Common myeloid progenitor, CD34-positive (primary cell): ENCODE results near the gene ENOPH1.
"Not testable (repeated sequence)": the region's sequence is repeated elsewhere in the genome, so short reads cannot be mapped to it uniquely, and the experiment has no call there.

Source experiments
- CTCF ChIA-PET: fragments of 350-600 bp; sonication (Branson Sonifier 250); formaldehyde crosslinking; loops from one replicate; lab custom pipeline; 2021; ENCODE audit warnings: antibody characterized with exemption; lab: Charles Lee
- POLR2A ChIA-PET: fragments of 350-600 bp; sonication (Branson Sonifier 250); formaldehyde crosslinking; loops from one replicate; lab custom pipeline; 2021; ENCODE audit warnings: antibody characterized with exemption; lab: Charles Lee
- DNase-seq, 3 donors: peaks; one replicate each; pipeline versions ENCODE4 v3.0.0 to v3.0.0-alpha.2; 2013
- H3K27ac ChIP-seq, 2 experiments: 1 replicate in 1 of 2; 2 replicates in 1 of 2; pipeline ENCODE4 v1.7.0; 2013; ENCODE audit warnings: inconsistent platforms in 2 of 2, low read length in 2 of 2, mild to moderate bottlenecking in 2 of 2, low read depth in 1 of 2, moderate library complexity in 1 of 2; ENCODE audit not compliant: severe bottlenecking in 2 of 2, insufficient read depth in 1 of 2, poor library complexity in 1 of 2
- H3K27me3 ChIP-seq, 5 experiments: replicated peaks in 2 of 5; 1 replicate in 3 of 5; 2 replicates in 2 of 5; pipeline versions ENCODE4 v1.6.1 to v1.7.0; 2013; ENCODE audit warnings: low read length in 4 of 5, mild to moderate bottlenecking in 2 of 5, moderate library complexity in 2 of 5, inconsistent platforms in 1 of 5; ENCODE audit not compliant: insufficient read depth in 5 of 5, control insufficient read depth in 4 of 5
- H3K36me3 ChIP-seq, 4 experiments: 1 replicate in 2 of 4; 2 replicates in 2 of 4; pipeline versions ENCODE4 v1.6.1 to v1.7.0; 2013; ENCODE audit warnings: low read length in 3 of 4, control low read depth in 1 of 4, mild to moderate bottlenecking in 1 of 4; ENCODE audit not compliant: control insufficient read depth in 4 of 4, insufficient read depth in 4 of 4
- H3K4me1 ChIP-seq, 4 experiments: 1 replicate in 3 of 4; 2 replicates in 1 of 4; pipeline versions ENCODE4 v1.6.1 to v1.7.1; 2013; ENCODE audit warnings: low read length in 3 of 4, mild to moderate bottlenecking in 3 of 4, control low read depth in 1 of 4, inconsistent platforms in 1 of 4, moderate library complexity in 1 of 4; ENCODE audit not compliant: control insufficient read depth in 4 of 4, insufficient read depth in 4 of 4; ENCODE audit errors: control extremely low read depth in 1 of 4
- H3K4me3 ChIP-seq, 7 experiments: 1 replicate in 4 of 7; 2 replicates in 3 of 7; pipeline versions ENCODE4 v1.5.1 to v1.7.0; 2013; ENCODE audit warnings: mild to moderate bottlenecking in 7 of 7, low read length in 6 of 7, moderate library complexity in 6 of 7, inconsistent platforms in 2 of 7, low read depth in 2 of 7, control low read depth in 1 of 7; ENCODE audit not compliant: insufficient read depth in 4 of 7, control insufficient read depth in 1 of 7; ENCODE audit errors: extremely low read depth in 1 of 7
- H3K9me3 ChIP-seq, 5 experiments: 1 replicate in 4 of 5; 2 replicates in 1 of 5; pipeline versions ENCODE4 v1.6.1 to v1.7.1; 2013; ENCODE audit warnings: low read length in 4 of 5, mild to moderate bottlenecking in 2 of 5, inconsistent platforms in 1 of 5, low read depth in 1 of 5, moderate library complexity in 1 of 5; ENCODE audit not compliant: control insufficient read depth in 4 of 5, insufficient read depth in 2 of 5; ENCODE audit errors: control extremely low read depth in 1 of 5
- WGBS: methylation state at CpG from one replicate; pipeline ENCODE4 v1.1.5; 2013; ENCODE audit not compliant: insufficient coverage; 5-methylcytosine and 5-hydroxymethylcytosine counted together

ENOPH1 gene

GRCh38 chr4:82403725-82404124, 26.7 kb upstream of the ENOPH1 start:
- no peaks in the 10 kb centered on the region for H3K27me3 ChIP-seq
- H3K27ac ChIP-seq = no peak overlapping the region
- DNase-seq = no peak
- peaks cover 0 to 10% (median 3%) of the 10 kb centered on the region in 4 experiments for H3K4me1 ChIP-seq
- H3K36me3 ChIP-seq = no peaks in the 10 kb centered on the region
- POLR2A ChIA-PET = no interaction called here
- no CpG with 5 or more reads among the region's 1 CpG for WGBS
- CTCF ChIA-PET = no interaction called here
- no peak overlapping the region for H3K4me3 ChIP-seq
- no peaks in the 10 kb centered on the region for H3K9me3 ChIP-seq

DNA sequence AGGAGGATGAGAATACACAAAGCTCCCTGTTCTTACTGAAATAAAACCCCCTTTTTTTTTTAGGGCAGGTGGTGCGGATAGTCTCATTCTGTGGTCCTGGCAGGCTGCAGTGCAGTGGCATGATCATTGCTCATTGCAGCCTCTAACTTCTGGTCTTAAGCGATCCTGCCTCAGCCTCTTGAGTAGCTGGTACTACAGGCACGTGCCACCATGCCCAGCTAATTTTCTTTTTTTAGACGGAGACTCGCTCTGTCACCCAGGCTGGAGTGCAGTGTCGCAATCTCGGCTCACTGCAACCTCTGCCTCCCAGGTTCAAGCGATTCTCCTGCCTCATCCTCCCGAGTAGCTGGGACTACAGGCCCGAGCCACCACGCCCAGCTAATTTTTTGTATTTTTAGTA, 15.3 kb upstream of the ENOPH1 start:
- H3K4me1 ChIP-seq, H3K9me3 ChIP-seq, H3K27ac ChIP-seq, H3K36me3 ChIP-seq, H3K27me3 ChIP-seq, POLR2A ChIA-PET, H3K4me3 ChIP-seq, DNase-seq: not testable (repeated sequence)
- CTCF ChIA-PET = interaction anchor here (0.9 kb wide), 1 partner anchor 9 kb away, joined by 5 read pairs; no protein-coding TSS in a partner anchor
- 98% methylated on average over 8 of the region's 11 CpGs for WGBS

GRCh38 chr4:82415922-82416365, 14.4 kb upstream of the ENOPH1 start:
- Histone ChIP-seq H3K4me1 (no peaks in the 10 kb centered on the region), H3K27me3 (no peaks in the 10 kb centered on the region), H3K9me3 (no peaks in the 10 kb centered on the region), H3K4me3 (no peak overlapping the region), H3K36me3 (no peaks in the 10 kb centered on the region), H3K27ac (no peak overlapping the region)
- no peak for DNase-seq
- 85% methylated on average over 7 of the region's 12 CpGs for WGBS
- ChIA-PET CTCF (no interaction called here), POLR2A (no interaction called here)

GRCh38 chr4:82419451-82419850, 10.9 kb upstream of the ENOPH1 start:
- CTCF ChIA-PET = interaction anchor here (2.2 kb wide), 1 partner anchor 10 kb away, joined by 7 read pairs; no protein-coding TSS in a partner anchor
- H3K36me3 ChIP-seq = peaks cover 9 to 20% (median 12%) of the 10 kb centered on the region in 4 experiments
- POLR2A ChIA-PET = interaction anchor here (0.6 to 1.5 kb wide), 2 partner anchors 14 to 45 kb away, joined by 3 read pairs; no protein-coding TSS in a partner anchor
- H3K4me1 ChIP-seq = no peaks in the 10 kb centered on the region
- H3K27me3 ChIP-seq = no peaks in the 10 kb centered on the region
- H3K9me3 ChIP-seq = no peaks in the 10 kb centered on the region
- no CpG with 5 or more reads among the region's 3 CpGs for WGBS
- peak; percentile 12 to 66 (median 59) for DNase-seq
- H3K4me3 ChIP-seq = no peak overlapping the region
- H3K27ac ChIP-seq = no peak overlapping the region

DNA sequence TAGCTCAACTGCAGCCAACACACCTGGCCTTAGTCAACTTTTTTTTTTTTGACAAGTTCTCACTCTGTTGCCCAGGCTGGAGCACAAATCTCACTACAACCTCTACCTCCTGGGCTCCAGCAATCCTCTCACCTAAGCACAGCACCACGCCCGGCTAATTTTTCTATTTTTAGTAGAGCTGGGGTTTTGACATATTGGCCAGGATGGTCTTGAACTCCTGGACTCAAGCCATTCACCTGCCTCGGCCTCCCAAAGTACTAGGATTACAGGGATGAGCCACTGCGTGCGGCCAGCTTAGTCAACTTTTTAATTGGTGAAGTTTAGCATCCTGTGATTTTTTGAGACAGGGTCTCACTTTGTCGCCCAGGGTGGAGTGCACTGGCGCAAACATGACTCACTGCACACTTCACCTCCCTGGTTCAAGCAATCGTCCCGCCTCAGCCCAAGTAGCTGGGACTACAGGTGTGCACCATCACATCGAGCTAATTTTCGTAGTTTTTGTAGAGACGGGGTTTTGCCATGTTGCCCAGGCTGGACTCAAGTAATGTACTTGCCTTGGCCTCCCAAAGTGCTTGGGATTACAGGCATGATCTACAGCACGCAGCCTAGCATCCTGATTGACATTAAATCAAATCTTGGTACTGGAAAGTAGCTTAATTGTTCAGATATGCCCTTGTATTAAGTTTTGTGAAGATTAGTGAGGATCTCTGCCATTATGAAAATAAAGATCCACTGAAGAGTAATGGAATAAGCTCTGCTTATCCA, 8.4 kb upstream of the ENOPH1 start:
- ChIA-PET CTCF (interaction anchor here (1.0 to 1.3 kb wide), 2 partner anchors 48 to 62 kb away, joined by 3 to 4 read pairs; partner anchors contain the start of gene HNRNPD), POLR2A (interaction anchor here (0.8 kb wide), 1 partner anchor 9 kb away, joined by 3 read pairs; no protein-coding TSS in a partner anchor)
- Histone ChIP-seq H3K4me1 (peaks cover 0 to 8% (median 5%) of the 10 kb centered on the region in 4 experiments), H3K36me3 (peaks cover 22 to 45% (median 31%) of the 10 kb centered on the region in 4 experiments), H3K4me3 (no peak overlapping the region), H3K27me3 (no peaks in the 10 kb centered on the region), H3K9me3 (no peaks in the 10 kb centered on the region), H3K27ac (no peak overlapping the region)
- 97% methylated on average over 13 of the region's 13 CpGs for WGBS
- DNase-seq = no peak

DNA sequence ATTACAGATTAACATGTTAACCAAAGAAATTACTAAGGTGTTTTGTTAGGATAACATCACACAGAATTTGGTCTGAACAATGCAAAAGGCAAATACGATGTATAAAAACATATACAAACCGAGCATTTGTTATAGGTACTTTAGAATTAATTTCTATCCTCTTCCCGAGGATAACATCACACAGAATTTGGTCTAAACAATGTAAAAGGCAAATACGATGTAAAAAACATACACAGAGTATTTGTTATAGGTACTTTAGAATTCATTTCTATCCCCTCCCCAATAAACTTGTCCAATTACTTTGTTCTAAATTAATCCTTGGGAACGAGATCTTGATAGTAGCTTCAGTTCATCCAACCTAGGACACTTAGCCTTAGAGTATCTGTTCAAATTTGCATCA, 7.8 kb upstream of the ENOPH1 start:
- CTCF ChIA-PET = interaction anchor here (0.6 to 1.3 kb wide), 2 partner anchors 49 to 605 kb away, joined by 3 to 4 read pairs; partner anchors contain the start of gene HNRNPD
- POLR2A ChIA-PET = interaction anchor here (0.8 kb wide), 1 partner anchor 9 kb away, joined by 3 read pairs; no protein-coding TSS in a partner anchor
- WGBS = 100% methylated on average over 1 of the region's 5 CpGs

More for the DNA sequence above, 7.8 kb upstream of the ENOPH1 start:
- Histone ChIP-seq H3K27me3 (no peaks in the 10 kb centered on the region), H3K36me3 (peaks cover 24 to 51% (median 36%) of the 10 kb centered on the region in 4 experiments), H3K4me3 (no peak overlapping the region), H3K9me3 (no peaks in the 10 kb centered on the region), H3K4me1 (peaks cover 6 to 15% (median 11%) of the 10 kb centered on the region in 4 experiments), H3K27ac (no peak overlapping the region)
- no peak for DNase-seq
